AG09309 (cell line): Measurements from ENCODE around the gene A1CF.

Experiments
- DNase-seq: peaks from one replicate; pipeline ENCODE4 v3.0.0-alpha.2; 2010; ENCODE audit warnings: low read depth
- H3K4me3 ChIP-seq: 2 replicates; pipeline ENCODE4 v1.5.1; 2011; ENCODE audit warnings: mild to moderate bottlenecking, low read depth, low read length, moderate library complexity; ENCODE audit not compliant: control insufficient read depth
- CTCF ChIP-seq: IDR thresholded peaks from 2 replicates; pipeline ENCODE4 v1.5.1; 2011; ENCODE audit warnings: mild to moderate bottlenecking, low read depth, low read length, inconsistent platforms; ENCODE audit not compliant: insufficient read depth, control insufficient read depth; ENCODE audit errors: missing control alignments

A1CF gene

GRCh38 chr10:50874723-50875122, 10.7 kb downstream of the A1CF start:
- no peak for TF ChIP-seq CTCF
- H3K4me3 ChIP-seq, result no peak overlapping the region
- DNase-seq, result no peak

GRCh38 chr10:50866317-50866716, 19.1 kb downstream of the A1CF start:
- TF ChIP-seq CTCF, result no peak
- H3K4me3 ChIP-seq, result no peak overlapping the region
- no peak for DNase-seq

- TF ChIP-seq CTCF, result no peak
- no peak for DNase-seq
- H3K4me3 ChIP-seq, result no peak overlapping the region
Observed at GRCh38 chr10:50862719-50863118, 22.7 kb downstream of the A1CF start.

- no peak overlapping the region for H3K4me3 ChIP-seq
- TF ChIP-seq CTCF, result no peak
- DNase-seq, result no peak
Observed at GRCh38 chr10:50861370-50861769, 24.1 kb downstream of the A1CF start.

- no peak for TF ChIP-seq CTCF
Observed at GRCh38 chr10:50857579-50857978, 27.8 kb downstream of the A1CF start.

GRCh38 chr10:50855461-50855860, 30.0 kb downstream of the A1CF start:
- DNase-seq, result no peak
- no peak for TF ChIP-seq CTCF
- H3K4me3 ChIP-seq, result no peak overlapping the region

More at GRCh38 chr10:50857579-50857978, 27.8 kb downstream of the A1CF start:
- DNase-seq, result no peak
- H3K4me3 ChIP-seq, result no peak overlapping the region

- no peak for TF ChIP-seq CTCF
- no peak overlapping the region for H3K4me3 ChIP-seq
- DNase-seq, result no peak
Observed at GRCh38 chr10:50855015-50855414, 30.4 kb downstream of the A1CF start.
